NCI-H345 treated with DMSO at 0.1 percent for 48 hours (cell line): ENCODE measurements around the gene LIMS4.
"Not testable (repeated sequence)": the region's sequence is repeated elsewhere in the genome, so short reads cannot be mapped to it uniquely, and the experiment has no call there.

ENCODE experiments used
- DNase-seq: peaks from one replicate; lab custom pipeline; 2025; ENCODE audit not compliant: unreplicated experiment; lab: John Stamatoyannopoulos, UW

The LIMS4 gene

DNA sequence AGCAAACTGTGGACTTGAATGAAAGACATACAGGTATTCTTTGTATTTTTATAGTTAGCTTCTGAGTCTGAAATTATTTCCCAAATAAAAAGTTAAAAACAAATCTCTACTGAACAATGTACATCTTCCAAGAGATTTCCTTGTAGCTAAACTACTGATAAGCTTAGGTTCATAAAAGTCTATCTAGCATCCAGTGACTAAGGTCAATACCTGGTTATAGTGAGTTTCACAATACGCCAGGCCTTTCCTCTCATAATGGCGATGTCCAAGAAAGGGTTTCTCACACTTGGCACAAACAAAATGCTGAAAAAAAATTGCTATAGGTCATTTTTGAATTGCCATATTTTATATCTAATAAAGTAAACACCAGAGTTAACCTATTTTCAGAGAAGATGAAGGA lies 21.7 kb downstream of the LIMS4 start:
- not testable (repeated sequence) for DNase-seq

DNA sequence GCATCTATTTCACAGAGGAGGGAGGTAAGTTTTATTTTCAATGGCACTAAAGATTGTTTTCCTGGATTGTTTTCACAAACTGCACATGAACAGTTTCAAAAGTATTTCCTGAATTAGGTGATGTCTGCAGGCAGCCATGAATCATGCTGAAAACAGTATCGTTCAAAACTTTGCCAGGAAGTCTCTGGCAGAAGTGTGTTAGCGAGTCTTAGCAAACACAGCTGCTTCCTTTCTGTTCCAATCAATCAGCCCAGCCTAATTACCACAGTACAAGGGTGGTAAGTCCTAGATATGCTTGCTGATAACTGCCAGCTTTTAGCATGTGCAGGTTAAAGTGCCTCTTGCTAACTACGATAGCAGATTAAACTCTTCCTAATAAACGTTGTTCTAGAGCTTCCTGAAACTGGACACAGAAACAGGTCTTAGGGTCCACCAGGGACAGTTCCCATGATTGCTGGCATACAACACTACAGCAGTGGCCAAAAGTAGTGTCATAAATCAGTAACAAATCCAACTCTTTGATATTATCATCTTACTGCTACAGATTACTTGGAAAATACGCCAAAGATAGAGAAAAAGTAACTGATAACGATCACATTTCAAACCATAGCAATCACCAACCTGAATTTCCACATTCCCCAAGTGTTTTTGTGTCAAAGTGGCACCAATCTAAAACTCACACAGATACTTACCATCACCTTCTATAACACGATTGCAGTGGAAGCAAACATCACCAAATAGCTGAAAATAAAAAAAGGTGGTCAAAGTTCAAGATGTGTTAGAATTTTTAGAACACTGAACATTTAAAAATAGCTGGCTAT lies 23.3 kb downstream of the LIMS4 start:
- not testable (repeated sequence) for DNase-seq

DNA sequence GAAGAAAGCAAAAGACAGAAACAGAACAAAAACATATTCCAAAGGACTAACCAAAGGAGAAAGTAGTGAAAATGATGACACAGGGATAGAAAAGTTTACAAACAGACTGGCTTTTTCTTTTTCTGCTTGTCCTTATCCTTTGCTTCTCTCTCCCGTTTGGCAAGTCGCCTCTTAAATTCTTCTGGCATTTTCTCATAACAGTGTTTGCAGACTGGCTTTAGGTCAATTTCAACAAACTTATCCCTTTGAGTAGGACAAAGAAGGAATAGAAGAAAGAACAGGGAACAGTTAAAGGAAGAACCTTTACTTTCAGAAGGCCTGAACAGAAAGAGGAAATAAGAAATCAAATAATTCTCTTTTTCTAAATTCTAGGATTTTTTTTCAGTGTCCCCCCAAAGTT lies 26.0 kb downstream of the LIMS4 start:
- DNase-seq, result not testable (repeated sequence)

DNA sequence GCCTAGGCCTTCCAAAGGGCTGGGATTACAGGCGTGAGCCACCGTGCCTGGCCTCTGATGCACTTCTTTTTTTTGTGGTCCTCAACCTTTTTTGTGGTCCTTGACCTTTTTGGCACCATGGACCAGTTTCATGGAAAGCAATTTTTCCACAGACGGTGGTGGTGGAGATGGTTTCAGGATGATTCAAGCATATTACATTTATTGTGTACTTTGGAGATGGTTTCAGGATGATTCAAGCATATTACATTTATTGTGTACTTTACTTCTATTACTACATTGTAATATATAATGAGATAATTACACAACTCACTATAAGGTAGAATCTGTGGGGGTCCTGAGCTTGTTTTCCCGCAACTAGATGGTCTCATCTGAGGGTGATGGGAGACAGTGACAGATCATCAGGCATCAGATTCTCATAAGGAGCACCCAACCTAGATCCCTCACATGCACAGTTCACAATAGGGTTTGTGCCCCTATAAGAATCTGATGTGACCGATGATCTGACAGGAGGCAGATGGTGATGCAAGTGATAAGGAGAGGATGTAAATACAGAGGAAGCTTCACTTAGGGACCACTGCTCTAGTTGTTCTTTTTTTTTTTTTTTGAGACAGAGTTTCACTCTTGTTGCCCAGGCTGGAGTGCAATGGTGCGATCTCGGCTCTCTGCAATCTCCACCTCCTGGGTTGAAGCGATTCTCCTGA lies 29.2 kb downstream of the LIMS4 start:
- DNase-seq, result not testable (repeated sequence)

DNA sequence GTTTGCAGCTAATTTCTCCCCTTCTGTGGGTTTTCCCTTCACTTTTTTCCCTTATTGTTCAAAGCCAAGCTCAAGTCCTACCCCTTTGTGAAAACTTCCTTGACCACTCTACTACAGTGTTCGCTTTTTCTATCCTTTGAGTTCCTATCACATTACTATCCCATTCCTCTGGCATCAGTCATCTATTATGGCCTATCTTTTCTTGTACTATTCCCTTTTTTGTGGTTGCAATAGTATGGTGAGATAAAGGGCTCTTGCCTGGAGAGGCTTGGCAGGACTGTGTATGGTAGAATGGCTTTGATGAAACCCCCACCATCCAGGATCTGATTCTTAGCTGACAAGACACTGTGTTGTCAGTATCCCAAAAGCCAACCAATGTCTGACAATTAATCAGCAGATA lies 30.7 kb downstream of the LIMS4 start:
- DNase-seq, result not testable (repeated sequence)

DNA sequence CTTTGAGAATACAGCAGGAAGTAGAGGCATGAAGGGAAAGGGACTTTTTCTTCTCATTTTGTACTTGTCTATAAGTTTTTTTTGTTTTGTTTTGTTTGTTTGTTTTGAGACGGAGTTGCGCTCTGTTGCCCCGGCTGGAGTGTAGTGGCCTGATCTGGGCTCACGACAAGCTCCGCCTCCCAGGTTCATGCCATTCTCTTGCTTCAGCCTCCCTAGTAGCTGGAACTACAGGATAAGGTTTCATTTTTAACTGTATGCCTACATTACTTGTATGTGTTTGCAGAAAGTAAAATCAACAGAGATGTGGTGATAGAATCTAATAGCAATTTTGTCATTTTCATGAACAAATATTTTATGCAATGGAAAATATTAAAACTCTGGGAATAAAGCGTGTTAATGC lies 38.1 kb downstream of the LIMS4 start:
- not testable (repeated sequence) for DNase-seq

DNA sequence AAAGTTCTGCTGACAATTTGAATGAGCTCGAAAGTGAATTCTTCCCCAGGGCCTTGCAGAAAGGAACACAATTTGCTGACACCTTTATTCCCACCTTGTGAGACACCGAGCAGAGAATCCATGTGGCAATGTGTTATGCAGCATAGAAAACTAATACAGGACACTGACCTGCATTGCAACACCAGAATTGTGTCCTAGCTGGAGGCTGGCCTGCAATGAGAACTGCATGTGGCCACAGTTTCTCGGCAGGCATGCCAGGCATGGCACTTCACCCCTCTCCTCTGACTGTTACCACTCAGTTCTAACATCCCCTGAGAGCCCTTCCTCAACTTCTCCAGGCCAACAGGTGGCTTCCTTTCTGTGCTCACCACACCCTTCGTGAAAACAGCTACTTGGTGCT lies 46.9 kb downstream of the LIMS4 start:
- not testable (repeated sequence) for DNase-seq

DNA sequence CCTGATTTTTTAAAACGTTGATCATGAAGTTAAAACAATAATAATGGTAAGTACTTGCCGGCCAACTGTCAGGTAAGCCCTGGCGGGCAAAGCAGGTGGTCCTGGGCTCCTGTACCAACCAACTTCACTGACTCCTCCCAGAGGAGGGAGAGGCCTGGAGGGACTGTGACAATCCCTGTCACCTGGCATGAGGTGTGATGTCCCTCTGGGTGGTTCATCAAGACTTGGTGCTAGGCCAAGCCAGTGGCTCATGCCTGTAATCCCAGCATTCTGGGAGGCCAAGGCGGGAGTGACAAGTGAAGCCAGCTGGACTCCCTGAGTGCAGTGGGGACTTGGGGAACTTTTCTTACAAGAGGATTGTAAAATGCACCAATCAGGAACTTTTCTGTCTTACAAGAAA lies 48.2 kb downstream of the LIMS4 start:
- not testable (repeated sequence) for DNase-seq

DNA sequence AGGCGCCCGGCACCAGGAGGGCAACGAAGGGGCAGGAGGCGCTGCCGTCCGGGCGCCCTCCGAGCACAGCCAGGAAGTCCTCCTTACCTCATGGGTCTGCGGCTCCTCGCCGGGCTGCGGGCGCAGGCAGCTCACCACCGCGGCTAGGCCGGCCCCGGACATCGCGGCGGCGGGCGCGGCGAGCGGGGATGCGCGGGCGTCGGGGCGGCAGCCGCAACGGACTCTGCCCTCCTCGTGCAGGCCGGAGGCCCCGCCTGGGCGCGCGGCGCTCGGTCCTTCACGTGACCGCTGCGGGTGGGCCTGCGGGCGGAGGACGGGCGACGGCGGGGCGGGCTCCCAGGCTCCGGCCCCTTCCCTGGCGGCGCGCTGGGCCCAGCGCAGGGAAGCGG lies 49.0 kb downstream of the LIMS4 start:
- DNase-seq, result not testable (repeated sequence)

DNA sequence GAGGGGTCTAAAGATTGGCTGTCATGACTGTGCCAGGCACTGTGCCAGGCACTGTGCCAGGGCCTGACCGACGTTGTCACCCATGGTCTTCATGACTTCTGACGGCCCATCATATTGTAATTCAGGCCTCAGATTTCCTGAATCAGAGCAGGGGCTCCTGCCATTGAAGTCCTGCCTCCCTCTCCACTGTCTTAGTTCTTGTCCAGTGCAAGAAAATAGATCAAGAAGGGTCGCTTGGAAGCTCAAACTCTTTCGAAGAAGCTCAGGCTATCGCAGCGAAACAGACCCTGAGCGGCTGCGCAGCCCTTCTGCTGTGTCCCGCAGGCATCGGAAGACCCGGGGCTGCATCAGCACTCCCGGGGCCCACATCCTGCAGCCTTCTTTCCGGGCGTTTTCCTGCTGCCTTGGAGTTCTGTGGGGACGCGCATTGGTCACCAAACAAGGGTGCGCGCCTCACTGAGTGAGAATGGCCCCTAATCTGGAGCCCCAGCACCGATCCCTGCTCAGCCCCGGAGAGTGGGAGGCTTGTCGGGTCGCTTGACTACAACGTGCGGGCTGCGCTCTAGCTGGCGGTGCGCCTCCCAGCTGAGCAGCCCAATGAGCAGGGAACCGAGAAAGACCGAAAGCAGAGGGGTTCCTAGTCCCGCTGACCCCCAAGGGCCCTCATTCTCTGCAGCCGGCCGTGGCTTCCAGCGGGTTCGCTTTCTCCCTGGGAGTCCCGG lies 49.6 kb downstream of the LIMS4 start:
- not testable (repeated sequence) for DNase-seq

DNA sequence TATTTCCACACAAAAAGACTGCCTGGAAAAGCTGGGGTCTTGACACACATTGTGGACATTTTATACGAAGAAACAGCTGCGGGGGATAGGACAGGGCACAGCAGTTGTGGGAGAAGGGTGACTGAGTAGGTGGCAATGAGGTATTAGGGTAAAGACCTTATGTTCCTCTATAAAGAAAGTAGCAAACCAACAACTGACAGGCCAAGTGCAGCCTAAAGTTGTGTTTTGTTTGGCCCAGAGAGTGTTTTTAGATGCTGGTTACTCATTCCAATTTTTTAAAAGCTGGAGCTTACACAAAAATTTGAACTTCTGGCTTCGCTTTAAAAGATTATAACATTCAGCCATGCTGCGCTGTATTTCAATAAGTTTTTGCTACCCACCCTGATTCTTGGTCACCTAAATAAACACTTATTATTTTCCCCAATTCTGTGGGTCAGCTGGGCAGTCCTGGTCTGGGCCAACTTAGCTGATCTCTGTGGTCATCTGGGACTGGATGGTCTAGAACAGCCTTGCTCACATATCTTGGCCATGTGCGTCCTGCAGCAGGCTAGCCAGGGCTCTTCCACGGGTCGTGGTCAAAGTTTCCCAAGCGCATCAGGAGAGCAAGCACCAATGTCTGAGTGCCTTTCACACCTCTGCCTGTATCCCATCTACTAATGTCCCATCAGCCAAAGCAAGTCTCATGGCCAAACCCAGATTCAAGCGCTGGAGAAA lies 51.8 kb downstream of the LIMS4 start:
- not testable (repeated sequence) for DNase-seq

DNA sequence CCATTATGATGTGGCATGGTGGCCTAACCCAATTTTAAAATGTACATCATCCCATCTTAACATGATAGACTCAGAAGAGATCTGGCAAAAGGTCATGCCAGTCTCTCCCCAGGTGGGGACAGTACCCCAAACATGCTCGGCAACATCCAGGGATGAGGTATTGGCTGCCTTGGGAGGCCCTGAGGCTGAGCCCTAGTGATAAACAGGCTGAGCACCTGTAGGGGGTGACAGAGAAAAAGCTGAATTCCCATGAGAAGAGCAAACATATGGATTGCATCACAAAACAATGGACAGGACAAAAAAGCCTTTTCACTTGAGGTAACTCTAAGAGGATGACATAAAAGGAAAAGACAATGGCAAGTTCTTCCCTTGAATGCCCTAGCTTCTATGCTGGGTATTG lies 65.5 kb downstream of the LIMS4 start:
- DNase-seq, result not testable (repeated sequence)

DNA sequence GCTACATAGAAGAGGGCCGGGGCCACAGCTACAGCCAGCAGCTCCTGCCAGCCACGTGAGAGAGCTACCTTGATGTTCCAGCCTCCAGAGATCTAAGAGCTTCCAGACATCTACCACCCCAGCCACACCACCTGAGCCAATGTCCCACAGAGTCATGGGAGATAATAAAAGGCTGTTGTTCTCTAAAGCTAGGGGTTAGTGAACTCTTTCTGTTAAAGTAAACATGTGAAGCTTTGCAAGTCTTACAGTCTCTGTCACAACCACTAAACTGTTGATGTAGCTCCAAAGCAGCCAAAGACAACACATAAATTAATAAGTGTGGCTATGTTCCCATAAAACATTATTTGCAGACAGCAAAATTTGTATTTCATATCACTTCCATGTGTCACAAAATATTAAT lies 67.6 kb downstream of the LIMS4 start:
- DNase-seq, result not testable (repeated sequence)

DNA sequence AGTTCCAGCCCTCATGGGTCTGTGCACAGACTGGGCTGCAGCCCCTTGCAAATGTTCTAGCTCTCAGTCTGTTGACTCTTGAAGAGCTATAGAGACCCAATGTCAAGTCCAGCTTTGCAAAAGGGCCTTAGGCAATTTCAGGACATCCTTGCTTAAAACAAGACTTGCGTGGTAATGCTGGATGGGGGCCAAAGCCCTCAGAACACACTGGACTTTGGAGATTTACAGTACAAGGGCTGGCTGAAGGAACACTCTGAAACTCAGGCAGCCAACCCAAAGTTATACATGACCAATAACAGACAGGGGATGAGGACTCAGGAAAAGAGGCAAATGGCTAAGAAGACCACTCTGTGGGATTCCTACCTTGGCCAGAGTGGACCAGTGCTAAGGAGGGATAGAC lies 68.4 kb downstream of the LIMS4 start:
- DNase-seq, result not testable (repeated sequence)

DNA sequence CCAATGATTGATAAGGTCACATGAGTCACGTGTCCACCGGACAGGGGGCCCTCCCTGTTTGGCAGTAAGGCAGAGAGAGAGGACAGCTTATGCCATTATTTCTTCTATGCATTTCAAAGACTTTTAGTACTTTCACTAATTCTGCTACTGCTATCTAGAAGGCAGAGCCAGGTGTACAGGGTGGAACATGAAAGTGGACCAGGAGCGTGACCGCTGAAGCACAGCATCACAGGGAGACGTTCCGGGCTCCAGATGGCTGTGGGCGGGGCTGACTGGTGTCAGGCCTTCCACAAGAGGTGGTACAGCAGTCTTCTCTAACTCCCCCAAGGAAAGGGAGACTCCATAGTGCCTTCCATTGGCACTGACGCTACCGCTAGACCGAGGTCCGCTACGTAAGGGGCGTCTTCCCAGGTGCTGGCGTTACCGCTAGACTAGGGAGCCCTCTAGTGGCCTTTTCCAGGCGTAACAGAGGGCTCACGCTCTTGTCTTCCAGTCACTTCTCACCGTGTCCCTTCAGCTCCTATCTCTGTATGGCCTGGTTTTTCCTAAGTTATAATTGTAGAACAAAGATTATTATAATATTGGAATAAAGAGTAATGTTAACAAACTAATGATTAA lies 71.5 kb downstream of the LIMS4 start:
- DNase-seq, result not testable (repeated sequence)

DNA sequence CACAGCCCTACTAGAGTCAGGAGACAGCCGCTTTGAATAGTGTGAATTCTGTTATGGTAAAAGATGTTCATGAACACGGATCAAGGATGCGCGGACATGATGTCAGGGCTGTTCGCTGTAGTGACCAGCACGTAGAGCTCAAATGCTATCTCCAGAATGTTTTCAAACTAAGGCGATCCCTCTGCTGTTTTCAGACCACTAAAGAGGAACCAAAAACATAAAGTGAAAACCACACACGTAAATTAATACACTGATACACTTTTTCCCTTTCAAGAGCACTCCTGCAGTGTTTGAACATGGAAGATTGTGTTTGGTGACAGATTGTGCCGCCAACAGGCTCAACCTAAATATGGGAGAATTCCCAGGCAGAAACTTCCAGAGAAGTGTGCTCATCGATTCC lies 73.2 kb downstream of the LIMS4 start:
- DNase-seq, result not testable (repeated sequence)

DNA sequence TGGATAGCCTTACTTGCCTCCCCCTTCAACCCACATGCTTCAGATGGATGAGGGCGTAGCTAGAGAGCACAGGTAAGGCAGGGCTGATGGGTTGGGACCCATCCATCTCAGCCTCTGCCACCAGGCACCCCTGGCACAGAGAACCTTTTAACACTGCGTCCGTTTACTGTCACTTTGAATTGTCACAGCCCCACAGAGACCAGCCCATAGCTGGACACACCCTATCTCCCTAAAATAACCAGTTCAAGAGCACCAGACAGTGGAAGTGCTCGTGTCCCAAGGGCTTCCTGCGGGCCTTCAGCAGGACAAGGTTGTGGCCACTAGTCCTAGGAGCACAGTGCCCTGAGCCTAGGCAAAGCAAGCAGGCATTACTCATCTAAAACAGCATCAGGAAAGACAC lies 76.6 kb downstream of the LIMS4 start:
- not testable (repeated sequence) for DNase-seq
